Mesothelial cell of epicardium (in vitro differentiated cells): ENCODE data around the gene ICAM2. TPM values are rescaled to one million over a fixed set of nuclear protein-coding genes. Genes with fewer than 3 reads are reported as not detected.
"Not testable (repeated sequence)": the region's sequence is repeated elsewhere in the genome, so short reads cannot be mapped to it uniquely, and the experiment has no call there.

Experiments used
- DNase-seq, 2 experiments: peaks; one replicate each; pipeline ENCODE4 v3.0.0; 2021; ENCODE audit warnings: low spot score in 2 of 2; ENCODE audit not compliant: unreplicated experiment in 2 of 2
- H3K27ac Mint-ChIP-seq: 2 replicates; pipeline ENCODE4 v1.8.0; 2021; ENCODE audit warnings: mixed read lengths
- H3K27me3 Mint-ChIP-seq: 2 replicates; pipeline ENCODE4 v1.8.0; 2021; ENCODE audit warnings: low read depth, mixed read lengths
- H3K36me3 Mint-ChIP-seq: 2 replicates; pipeline ENCODE4 v1.8.0; 2021; ENCODE audit warnings: mixed read lengths
- H3K4me1 Mint-ChIP-seq: 2 replicates; pipeline ENCODE4 v1.8.0; 2021; ENCODE audit warnings: mixed read lengths
- H3K4me3 Mint-ChIP-seq: 2 replicates; pipeline ENCODE4 v1.8.0; 2021; ENCODE audit warnings: mild to moderate bottlenecking, moderate library complexity, mixed read lengths
- H3K9me3 Mint-ChIP-seq: 2 replicates; pipeline ENCODE4 v1.8.0; 2021; ENCODE audit warnings: mixed read lengths
- total RNA-seq: library from RNA; stranded (reverse); gene quantifications from 3 replicates; pipeline ENCODE4 v1.2.1, GENCODE V29; 2021
- TF ChIP-seq, protein P1 (sequence below): fragments of 200-600 bp; sonication (generic); IDR thresholded peaks from one replicate; pipeline ENCODE4 v1.5.0; 2021; ENCODE audit warnings: antibody characterized with exemption; ENCODE audit not compliant: unreplicated experiment

ICAM2 gene
- total RNA-seq, 1 donor from 2014 or later = 0.22 TPM

DNA sequence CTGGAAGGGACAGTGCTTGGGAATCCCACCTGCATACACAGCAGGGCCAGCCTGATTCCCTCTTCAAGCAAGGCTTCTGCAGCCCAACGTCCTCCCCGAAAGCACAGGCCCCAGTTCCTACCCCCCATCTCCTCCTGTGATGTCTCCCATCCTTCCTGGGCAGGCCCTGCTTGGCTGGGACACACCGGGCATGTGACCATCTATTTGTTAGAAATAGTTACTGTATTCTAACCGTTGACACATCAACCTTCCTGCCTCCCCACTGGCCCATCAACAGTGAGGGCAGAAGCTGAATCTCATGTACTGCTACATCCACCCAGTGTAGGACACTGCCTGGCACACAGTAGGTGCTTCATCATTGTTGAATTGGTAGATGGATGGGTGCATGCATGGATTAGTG is 11.6 kb downstream of the ICAM2 start:
- Mint-ChIP-seq H3K27me3 (peaks cover 7% of the 10 kb centered on the region), H3K4me3 (no peak overlapping the region), H3K4me1 (peaks cover 9% of the 10 kb centered on the region), H3K27ac (no peak overlapping the region), H3K36me3 (no peaks in the 10 kb centered on the region), H3K9me3 (peaks cover 5% of the 10 kb centered on the region)
- DNase-seq = no peak
- TF ChIP-seq, protein P1, sequence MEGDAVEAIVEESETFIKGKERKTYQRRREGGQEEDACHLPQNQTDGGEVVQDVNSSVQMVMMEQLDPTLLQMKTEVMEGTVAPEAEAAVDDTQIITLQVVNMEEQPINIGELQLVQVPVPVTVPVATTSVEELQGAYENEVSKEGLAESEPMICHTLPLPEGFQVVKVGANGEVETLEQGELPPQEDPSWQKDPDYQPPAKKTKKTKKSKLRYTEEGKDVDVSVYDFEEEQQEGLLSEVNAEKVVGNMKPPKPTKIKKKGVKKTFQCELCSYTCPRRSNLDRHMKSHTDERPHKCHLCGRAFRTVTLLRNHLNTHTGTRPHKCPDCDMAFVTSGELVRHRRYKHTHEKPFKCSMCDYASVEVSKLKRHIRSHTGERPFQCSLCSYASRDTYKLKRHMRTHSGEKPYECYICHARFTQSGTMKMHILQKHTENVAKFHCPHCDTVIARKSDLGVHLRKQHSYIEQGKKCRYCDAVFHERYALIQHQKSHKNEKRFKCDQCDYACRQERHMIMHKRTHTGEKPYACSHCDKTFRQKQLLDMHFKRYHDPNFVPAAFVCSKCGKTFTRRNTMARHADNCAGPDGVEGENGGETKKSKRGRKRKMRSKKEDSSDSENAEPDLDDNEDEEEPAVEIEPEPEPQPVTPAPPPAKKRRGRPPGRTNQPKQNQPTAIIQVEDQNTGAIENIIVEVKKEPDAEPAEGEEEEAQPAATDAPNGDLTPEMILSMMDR = no peak

DNA sequence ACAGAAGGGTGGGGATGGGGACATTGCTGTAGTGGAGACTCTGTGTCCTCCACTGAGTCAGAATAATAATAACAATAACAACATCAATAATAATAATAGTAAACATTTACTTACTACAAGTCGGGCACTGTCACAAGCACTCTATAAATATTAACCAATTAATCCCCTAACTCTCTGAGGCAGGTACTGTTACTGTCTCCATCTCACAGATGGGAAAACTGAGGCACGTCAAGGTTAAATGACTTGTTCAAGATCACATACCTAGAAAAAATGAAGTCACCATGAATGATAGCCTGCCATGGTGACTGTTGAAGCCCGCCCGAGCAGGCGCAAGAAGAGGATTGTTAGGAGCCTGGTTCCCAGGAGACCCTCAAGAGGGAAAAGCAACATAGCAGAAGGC is 12.1 kb downstream of the ICAM2 start:
- H3K9me3 Mint-ChIP-seq = peaks cover 5% of the 10 kb centered on the region
- H3K36me3 Mint-ChIP-seq = no peaks in the 10 kb centered on the region
- no peak overlapping the region for H3K4me3 Mint-ChIP-seq
- H3K4me1 Mint-ChIP-seq = peaks cover 9% of the 10 kb centered on the region
- TF ChIP-seq, protein P1 = no peak
- H3K27me3 Mint-ChIP-seq = peaks cover 6% of the 10 kb centered on the region
- no peak for DNase-seq
- H3K27ac Mint-ChIP-seq = no peak overlapping the region

DNA sequence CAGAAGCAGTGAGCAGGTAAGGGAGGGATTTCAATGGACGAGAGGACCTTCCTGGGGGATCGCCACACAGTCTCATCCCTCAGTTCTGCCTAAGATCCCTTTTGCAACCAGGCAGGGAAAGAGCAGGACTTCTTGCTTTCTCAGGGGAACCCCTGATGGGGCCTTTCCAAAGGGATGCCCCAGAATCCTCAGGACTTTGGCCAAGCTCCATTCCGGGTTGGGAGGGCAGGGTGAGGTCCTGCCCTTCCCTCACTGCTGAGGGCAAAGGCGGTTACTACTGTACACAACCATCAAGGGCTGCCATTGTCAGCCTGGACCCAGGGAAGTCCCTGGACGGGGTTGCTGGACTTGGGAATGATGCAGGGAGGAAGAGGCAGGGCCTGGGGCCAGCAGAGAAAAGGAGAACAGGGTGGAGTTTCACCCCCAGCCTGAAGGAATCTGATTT is 12.6 kb downstream of the ICAM2 start:
- Mint-ChIP-seq H3K27ac (no peak overlapping the region), H3K9me3 (peaks cover 5% of the 10 kb centered on the region), H3K4me3 (no peak overlapping the region), H3K36me3 (no peaks in the 10 kb centered on the region), H3K4me1 (peaks cover 9% of the 10 kb centered on the region), H3K27me3 (peaks cover 5% of the 10 kb centered on the region)
- TF ChIP-seq, protein P1 = no peak
- DNase-seq = no peak

DNA sequence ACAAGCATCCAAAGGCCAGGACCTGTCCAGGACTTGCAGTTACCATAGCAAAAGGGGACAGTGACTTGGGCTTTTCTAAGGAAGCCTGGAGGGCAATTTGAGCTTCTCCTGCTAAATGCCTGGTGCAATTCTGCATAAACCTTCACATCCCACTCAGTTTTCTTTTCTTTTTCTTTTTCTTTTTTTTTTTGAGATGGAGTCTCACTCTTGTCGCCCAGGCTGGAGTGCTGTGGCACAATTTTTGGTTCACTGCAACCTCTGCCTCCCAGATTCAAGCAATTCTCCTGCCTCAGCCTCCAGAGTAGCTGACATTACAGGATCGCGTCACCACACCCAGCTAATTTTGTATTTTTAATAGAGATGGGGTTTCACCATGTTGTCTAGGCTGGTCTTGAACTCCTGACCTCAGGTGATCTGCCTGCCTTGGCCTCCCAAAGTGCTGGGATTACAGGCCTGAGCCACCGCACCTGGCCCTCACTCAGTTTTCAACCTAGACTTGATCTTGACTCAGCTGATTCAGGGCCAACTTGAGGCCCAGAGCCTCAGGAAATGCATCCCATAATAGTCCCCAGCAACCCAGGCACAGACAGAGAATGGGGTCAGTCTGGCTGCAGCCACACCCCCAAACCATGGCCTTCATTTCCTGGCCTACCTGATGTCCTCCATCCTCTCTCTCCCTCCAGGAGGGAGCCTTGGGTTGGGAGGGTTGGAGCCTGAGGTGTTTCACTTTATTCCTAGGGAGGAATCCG is 13.2 kb downstream of the ICAM2 start:
- DNase-seq, H3K4me1 Mint-ChIP-seq, H3K4me3 Mint-ChIP-seq, H3K27me3 Mint-ChIP-seq, H3K27ac Mint-ChIP-seq, H3K36me3 Mint-ChIP-seq, H3K9me3 Mint-ChIP-seq: not testable (repeated sequence)

DNA sequence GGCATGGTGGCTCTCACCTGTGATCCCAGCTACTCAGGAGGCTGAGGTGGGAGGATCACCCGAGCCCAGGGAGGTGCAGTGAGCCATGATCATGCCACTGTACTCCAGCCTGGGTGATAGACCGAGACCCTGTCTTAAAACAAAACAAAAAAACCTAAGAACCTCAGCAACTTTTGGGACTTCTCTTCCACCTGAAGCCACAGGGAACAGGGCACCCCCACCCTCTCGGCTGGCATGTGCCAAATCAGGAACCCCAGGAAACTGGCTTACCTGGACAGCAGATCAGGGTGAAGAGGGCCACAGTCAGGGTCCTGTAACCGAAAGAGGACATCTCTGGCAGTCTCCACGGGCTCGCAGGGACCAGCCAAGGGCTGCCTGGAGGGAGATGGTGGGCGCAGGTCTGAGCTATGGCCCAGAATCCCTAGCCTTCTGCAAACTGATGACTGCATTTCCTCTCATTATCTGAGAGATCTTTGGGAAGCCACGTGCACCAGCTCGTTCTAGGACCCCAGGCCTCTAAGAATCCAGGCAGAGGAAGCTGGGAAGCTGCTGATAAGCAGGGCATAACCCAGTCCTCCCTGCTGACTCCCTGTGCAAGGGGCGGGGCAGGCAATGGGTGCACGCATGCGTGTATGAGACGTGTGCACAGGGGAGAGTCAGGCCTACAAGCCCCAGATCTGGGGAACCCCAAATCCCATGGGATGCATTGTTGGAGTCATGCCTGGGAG is 13.9 kb downstream of the ICAM2 start:
- Mint-ChIP-seq H3K4me1 (peaks cover 9% of the 10 kb centered on the region), H3K4me3 (no peak overlapping the region), H3K36me3 (no peaks in the 10 kb centered on the region), H3K9me3 (peaks cover 5% of the 10 kb centered on the region), H3K27me3 (no peaks in the 10 kb centered on the region), H3K27ac (no peak overlapping the region)
- DNase-seq = no peak
- TF ChIP-seq, protein P1 = no peak

DNA sequence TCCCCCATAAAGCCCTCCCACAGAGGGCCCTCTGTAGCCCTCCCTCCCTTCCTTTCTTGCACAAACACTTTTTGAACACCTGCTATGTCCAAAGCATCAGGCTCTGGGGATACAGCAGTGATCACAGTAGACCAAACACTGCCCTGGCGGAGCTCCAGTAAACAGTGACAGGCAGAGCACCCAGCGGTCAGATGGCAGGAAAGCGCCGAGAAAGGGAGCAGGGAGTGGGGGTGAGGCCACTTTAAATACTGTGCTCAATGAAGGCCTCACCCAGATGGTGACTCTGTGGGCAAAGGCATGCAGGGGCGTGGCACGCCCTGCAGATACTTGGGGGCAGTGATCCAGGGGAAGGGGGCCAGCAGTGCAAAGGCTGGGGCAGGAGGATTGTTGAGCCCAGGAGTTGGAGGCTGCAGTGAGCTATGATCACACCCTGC is 14.7 kb downstream of the ICAM2 start:
- Mint-ChIP-seq H3K4me1 (peaks cover 9% of the 10 kb centered on the region), H3K9me3 (peaks cover 5% of the 10 kb centered on the region), H3K4me3 (no peak overlapping the region), H3K27me3 (no peaks in the 10 kb centered on the region), H3K27ac (no peak overlapping the region), H3K36me3 (no peaks in the 10 kb centered on the region)
- no peak for DNase-seq
- TF ChIP-seq, protein P1 = no peak
